WI38 (cell line): ENCODE data around the gene KCNJ6.
A peak's percentile ranks its signal among the peaks of the same experiment; 100 is the strongest.
"Not testable (repeated sequence)": the region's sequence is repeated elsewhere in the genome, so short reads cannot be mapped to it uniquely, and the experiment has no call there.

Experiments used
- H3K4me3 ChIP-seq: 2 replicates; pipeline ENCODE4 v1.5.1; 2011; ENCODE audit warnings: low read depth, mild to moderate bottlenecking, control low read depth, low read length
- CTCF ChIP-seq: IDR thresholded peaks from 2 replicates; pipeline ENCODE4 v1.5.1; 2012; ENCODE audit warnings: low read depth, mild to moderate bottlenecking, control low read depth, low read length

The KCNJ6 gene

GRCh38 chr21:37593015-37593414, 323.2 kb downstream of the KCNJ6 start:
- TF ChIP-seq CTCF = no peak
- H3K4me3 ChIP-seq = no peak overlapping the region

- H3K4me3 ChIP-seq = no peak overlapping the region
- no peak for TF ChIP-seq CTCF
Observed at GRCh38 chr21:37592496-37592895, 323.8 kb downstream of the KCNJ6 start.

- H3K4me3 ChIP-seq = not testable (repeated sequence)
Observed at GRCh38 chr21:37591994-37592393, 324.3 kb downstream of the KCNJ6 start.

GRCh38 chr21:37590836-37591235, 325.4 kb downstream of the KCNJ6 start:
- H3K4me3 ChIP-seq = not testable (repeated sequence)

- H3K4me3 ChIP-seq = not testable (repeated sequence)
Observed at GRCh38 chr21:37588644-37589043, 327.6 kb downstream of the KCNJ6 start.

- TF ChIP-seq CTCF = no peak
- no peak overlapping the region for H3K4me3 ChIP-seq
Observed at GRCh38 chr21:37587635-37588177, 328.6 kb downstream of the KCNJ6 start.

- no peak overlapping the region for H3K4me3 ChIP-seq
- TF ChIP-seq CTCF = no peak
Observed at GRCh38 chr21:37587203-37587602, 329.1 kb downstream of the KCNJ6 start.

- no peak overlapping the region for H3K4me3 ChIP-seq
- TF ChIP-seq CTCF = peak; percentile 63
Observed at GRCh38 chr21:37582590-37582989, 333.7 kb downstream of the KCNJ6 start.

- no peak overlapping the region for H3K4me3 ChIP-seq
- no peak for TF ChIP-seq CTCF
Observed at GRCh38 chr21:37580666-37581065, 335.6 kb downstream of the KCNJ6 start.
